Measurements from ENCODE around the gene SKIL.

Gene SKIL

GRCh38 chr3:170346481-170347392 is 10.8 kb upstream of the SKIL start:
- Histone ChIP-seq H3K27ac (ENCODE audit: low read depth in 2 of 2, low read length in 2 of 2) (no peak overlapping the region), H3K4me3 (ENCODE audit: low read length in 2 of 2) (no peak overlapping the region), H3K4me1 (ENCODE audit: control insufficient read depth in 2 of 2, insufficient read depth in 2 of 2, low read length in 2 of 2) (no peaks in the 10 kb centered on the region), H3K36me3 (ENCODE audit: control insufficient read depth in 2 of 2, insufficient read depth in 2 of 2, low read length in 2 of 2) (no peaks in the 10 kb centered on the region), H3K9me3 (ENCODE audit: control insufficient read depth in 2 of 2, low read length in 2 of 2) (no peaks in the 10 kb centered on the region), H3K9ac (ENCODE audit: low read depth in 1 of 2, low read length in 2 of 2) (no peak overlapping the region), H3K27me3 (ENCODE audit: control insufficient read depth in 2 of 2, insufficient read depth in 2 of 2, low read length in 2 of 2) (no peaks in the 10 kb centered on the region)

DNA sequence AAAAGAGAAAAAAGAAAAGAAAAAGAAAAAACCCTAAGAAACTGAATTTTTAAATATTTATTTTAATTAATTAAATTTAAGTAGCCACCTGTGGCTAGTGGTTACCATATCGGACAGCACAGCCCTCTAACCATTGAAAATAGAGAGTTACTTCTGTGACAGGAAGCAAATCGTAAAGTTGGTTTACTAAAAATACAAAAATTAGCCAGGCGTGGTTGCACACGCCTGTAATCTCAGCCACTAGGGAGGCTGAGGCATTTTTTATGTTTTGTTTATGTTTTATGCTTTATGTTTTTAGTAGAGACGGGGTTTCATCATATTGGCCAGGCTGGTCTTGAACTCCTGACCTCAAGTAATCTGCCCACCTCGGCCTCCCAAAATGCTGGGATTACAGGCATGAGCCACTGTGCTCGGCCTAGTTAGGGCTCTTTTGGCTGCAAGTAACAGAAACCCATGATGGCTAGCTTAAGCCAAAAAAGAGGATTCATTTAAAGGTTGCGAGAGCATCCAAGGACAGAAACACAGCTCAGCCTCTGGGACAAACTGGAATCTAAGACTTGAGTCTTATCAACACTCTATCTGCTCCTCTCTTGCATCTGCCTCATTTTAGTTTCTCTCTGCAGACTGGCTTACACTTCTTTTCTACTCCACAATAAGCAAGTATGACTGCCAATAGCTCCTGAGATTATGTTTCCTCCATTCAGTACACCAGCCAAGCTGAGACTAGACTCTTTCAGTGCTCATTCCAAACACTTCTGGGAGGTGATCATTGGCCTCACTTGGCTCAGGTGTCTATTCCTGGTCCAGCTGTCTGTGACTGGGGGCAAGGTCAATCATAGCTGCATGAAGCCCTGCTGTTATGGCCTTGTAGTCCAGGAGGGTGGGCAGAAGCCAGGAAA is 6.8 kb upstream of the SKIL start:
- Histone ChIP-seq H3K4me1 (ENCODE audit: control insufficient read depth in 2 of 2, insufficient read depth in 2 of 2, low read length in 2 of 2) (peaks cover 0 to 4% of the 10 kb centered on the region in 2 donors), H3K9me3 (ENCODE audit: control insufficient read depth in 2 of 2, low read length in 2 of 2) (no peaks in the 10 kb centered on the region), H3K4me3 (ENCODE audit: low read length in 2 of 2) (no peak overlapping the region), H3K27ac (ENCODE audit: low read depth in 2 of 2, low read length in 2 of 2) (no peak overlapping the region), H3K9ac (ENCODE audit: low read depth in 1 of 2, low read length in 2 of 2) (no peak overlapping the region), H3K36me3 (ENCODE audit: control insufficient read depth in 2 of 2, insufficient read depth in 2 of 2, low read length in 2 of 2) (no peaks in the 10 kb centered on the region), H3K27me3 (ENCODE audit: control insufficient read depth in 2 of 2, insufficient read depth in 2 of 2, low read length in 2 of 2) (no peaks in the 10 kb centered on the region)

DNA sequence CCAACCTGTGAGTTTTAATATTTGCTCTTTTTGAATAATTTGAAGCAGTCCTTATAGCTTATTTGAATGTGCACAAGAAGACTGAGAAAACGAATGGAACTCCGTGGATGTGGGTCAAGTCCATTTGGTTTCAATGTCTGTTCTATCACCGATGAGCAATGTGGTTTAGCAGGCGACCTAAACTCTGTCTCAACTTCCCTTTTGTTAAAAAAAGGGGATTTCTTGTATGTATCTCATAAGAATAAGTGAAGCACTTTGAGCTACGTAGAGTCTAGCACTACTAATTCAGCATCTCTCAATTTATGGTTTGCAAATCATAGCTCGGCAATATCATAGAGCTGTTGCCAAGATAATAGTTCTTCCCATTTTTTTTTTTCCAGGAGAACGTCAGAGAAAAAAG is 4.6 kb upstream of the SKIL start:
- Histone ChIP-seq H3K27ac (ENCODE audit: low read depth in 2 of 2, low read length in 2 of 2) (no peak overlapping the region), H3K36me3 (ENCODE audit: control insufficient read depth in 2 of 2, insufficient read depth in 2 of 2, low read length in 2 of 2) (no peaks in the 10 kb centered on the region), H3K9ac (ENCODE audit: low read depth in 1 of 2, low read length in 2 of 2) (no peak overlapping the region), H3K4me1 (ENCODE audit: control insufficient read depth in 2 of 2, insufficient read depth in 2 of 2, low read length in 2 of 2) (peaks cover 2 to 8% of the 10 kb centered on the region in 2 donors), H3K27me3 (ENCODE audit: control insufficient read depth in 2 of 2, insufficient read depth in 2 of 2, low read length in 2 of 2) (no peaks in the 10 kb centered on the region), H3K9me3 (ENCODE audit: control insufficient read depth in 2 of 2, low read length in 2 of 2) (no peaks in the 10 kb centered on the region), H3K4me3 (ENCODE audit: low read length in 2 of 2) (no peak overlapping the region)

DNA sequence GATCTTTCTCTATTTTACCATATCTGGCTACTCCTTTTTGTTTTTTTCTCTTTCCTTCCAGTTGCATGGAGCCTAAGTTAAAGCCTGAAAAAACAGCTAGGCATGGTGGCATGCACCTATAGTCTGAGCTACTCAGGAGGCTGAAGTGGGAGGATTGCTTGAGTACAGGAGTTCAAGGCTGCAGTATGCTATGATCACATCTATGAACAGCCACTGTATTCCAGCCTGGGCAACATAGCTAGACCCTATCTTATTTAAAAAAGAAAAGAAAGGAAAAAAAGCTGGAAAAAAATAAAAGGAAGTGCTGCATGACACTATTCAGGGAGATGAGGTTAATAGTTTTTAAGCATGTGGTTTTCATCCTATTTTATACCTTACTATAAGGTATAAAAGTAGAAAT is 4.0 kb upstream of the SKIL start:
- Histone ChIP-seq H3K4me3 (ENCODE audit: low read length in 2 of 2) (no peak overlapping the region), H3K36me3 (ENCODE audit: control insufficient read depth in 2 of 2, insufficient read depth in 2 of 2, low read length in 2 of 2) (no peaks in the 10 kb centered on the region), H3K27ac (ENCODE audit: low read depth in 2 of 2, low read length in 2 of 2) (no peak overlapping the region), H3K27me3 (ENCODE audit: control insufficient read depth in 2 of 2, insufficient read depth in 2 of 2, low read length in 2 of 2) (no peaks in the 10 kb centered on the region), H3K9me3 (ENCODE audit: control insufficient read depth in 2 of 2, low read length in 2 of 2) (no peaks in the 10 kb centered on the region), H3K4me1 (ENCODE audit: control insufficient read depth in 2 of 2, insufficient read depth in 2 of 2, low read length in 2 of 2) (peaks cover 5 to 11% of the 10 kb centered on the region in 2 donors), H3K9ac (ENCODE audit: low read depth in 1 of 2, low read length in 2 of 2) (no peak overlapping the region)

DNA sequence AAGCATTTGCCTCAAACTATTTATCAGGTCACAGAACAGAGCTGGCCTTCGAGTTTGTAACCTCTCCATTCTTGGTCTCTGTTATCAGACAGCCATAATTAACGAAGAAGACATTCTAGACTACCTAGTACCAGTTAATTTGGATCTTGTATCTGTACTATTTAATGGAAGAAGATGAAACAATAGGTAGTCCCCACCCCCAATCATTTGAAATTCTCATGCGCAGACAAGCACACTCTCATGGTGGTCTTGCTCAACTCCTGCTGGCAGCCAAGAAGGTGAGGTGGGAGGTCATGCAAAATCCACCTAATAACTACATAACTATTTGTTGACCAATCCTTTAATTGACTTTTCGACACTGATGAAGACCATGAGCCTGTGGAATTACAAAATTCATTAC is 2.8 kb upstream of the SKIL start:
- no peak overlapping the region for H3K4me3 ChIP-seq (ENCODE audit: low read length in 2 of 2)
- no peak overlapping the region for H3K9ac ChIP-seq (ENCODE audit: low read depth in 1 of 2, low read length in 2 of 2)
- H3K27ac ChIP-seq (ENCODE audit: low read depth in 2 of 2, low read length in 2 of 2): no peak overlapping the region
- peaks cover 10 to 12% of the 10 kb centered on the region in 2 donors for H3K4me1 ChIP-seq (ENCODE audit: control insufficient read depth in 2 of 2, insufficient read depth in 2 of 2, low read length in 2 of 2)
- no peaks in the 10 kb centered on the region for H3K36me3 ChIP-seq (ENCODE audit: control insufficient read depth in 2 of 2, insufficient read depth in 2 of 2, low read length in 2 of 2)
- H3K27me3 ChIP-seq (ENCODE audit: control insufficient read depth in 2 of 2, insufficient read depth in 2 of 2, low read length in 2 of 2): no peaks in the 10 kb centered on the region
- no peaks in the 10 kb centered on the region for H3K9me3 ChIP-seq (ENCODE audit: control insufficient read depth in 2 of 2, low read length in 2 of 2)

DNA sequence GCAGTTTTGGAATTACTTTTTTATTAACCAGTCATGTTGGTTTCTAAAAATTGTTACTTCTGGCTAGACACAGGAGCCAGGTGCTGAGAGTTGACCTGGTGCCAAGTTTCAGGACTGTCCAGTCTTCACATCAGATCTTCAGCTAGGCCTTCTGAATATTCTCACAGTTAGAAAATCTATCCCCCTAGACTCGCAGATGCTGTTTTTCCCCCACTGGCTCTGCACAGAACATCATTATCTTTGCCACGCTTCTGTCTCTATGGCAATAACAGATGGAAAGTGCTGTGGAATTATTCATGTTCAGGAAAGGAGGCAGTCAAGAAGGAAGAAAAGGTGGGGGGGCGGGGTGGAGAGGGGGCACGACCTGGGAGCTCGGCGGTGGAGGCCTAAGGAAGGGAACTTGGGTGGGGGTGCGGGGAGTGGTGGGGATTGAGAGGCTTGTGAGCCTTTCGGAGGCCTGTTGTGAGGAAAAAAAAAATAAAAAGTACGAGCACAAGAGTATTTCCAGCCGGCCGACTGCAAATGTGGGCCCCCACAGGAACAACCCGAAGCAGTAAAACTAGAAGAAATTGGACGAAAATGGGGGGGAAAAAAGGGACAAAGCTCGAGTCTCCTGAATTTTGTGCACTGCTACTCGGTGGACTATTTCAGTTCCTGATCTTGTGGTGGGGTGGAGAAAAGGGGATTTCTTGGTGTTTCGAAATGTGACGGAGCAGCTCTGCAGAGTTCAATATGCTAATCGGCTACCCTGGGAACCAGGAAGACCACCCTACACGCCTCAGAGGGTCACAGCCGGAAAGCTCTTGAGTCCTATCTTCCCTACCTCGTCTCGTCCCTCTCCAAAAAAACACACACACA is 1.5 kb upstream of the SKIL start:
- peak overlapping the region; percentile 74 to 78 for H3K4me3 ChIP-seq (ENCODE audit: low read length in 2 of 2)
- H3K36me3 ChIP-seq (ENCODE audit: control insufficient read depth in 2 of 2, insufficient read depth in 2 of 2, low read length in 2 of 2): peaks cover 0 to 9% of the 10 kb centered on the region in 2 donors
- no peaks in the 10 kb centered on the region for H3K9me3 ChIP-seq (ENCODE audit: control insufficient read depth in 2 of 2, low read length in 2 of 2)
- peak overlapping the region; percentile 91 to 99 for H3K27ac ChIP-seq (ENCODE audit: low read depth in 2 of 2, low read length in 2 of 2)
- H3K9ac ChIP-seq (ENCODE audit: low read depth in 1 of 2, low read length in 2 of 2): peak overlapping the region; percentile 57 to 64
- H3K4me1 ChIP-seq (ENCODE audit: control insufficient read depth in 2 of 2, insufficient read depth in 2 of 2, low read length in 2 of 2): peaks cover 11 to 20% of the 10 kb centered on the region in 2 donors
- no peaks in the 10 kb centered on the region for H3K27me3 ChIP-seq (ENCODE audit: control insufficient read depth in 2 of 2, insufficient read depth in 2 of 2, low read length in 2 of 2)

DNA sequence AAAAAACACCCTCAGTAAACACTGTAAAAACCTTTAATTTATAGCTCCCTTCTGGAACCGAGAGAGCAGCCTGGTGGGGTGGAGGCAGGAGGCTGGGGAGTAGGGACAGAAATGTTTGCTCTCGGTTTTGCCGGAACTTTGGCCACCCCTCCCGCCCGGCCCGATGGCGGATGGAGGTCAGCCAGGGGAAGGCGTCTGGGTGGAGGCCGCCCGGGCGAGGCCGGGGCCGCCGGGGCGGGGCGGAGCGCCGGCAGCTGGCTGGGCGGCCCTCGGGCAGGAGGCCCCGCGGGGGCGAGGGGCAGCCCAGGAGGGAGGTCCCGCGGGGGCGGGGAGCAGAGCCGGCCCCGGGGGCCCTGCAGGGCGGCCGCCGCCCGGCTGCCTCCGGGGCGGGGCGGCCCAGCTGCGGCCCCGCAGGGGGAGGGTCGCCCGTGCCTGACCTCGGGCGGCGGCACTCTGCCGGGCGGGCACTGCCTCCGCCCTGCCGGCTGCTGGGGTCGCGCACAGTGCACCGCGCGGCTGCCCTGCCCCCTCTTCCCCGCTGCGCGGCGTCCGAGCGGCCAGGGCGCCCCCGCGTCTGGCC is 829 bp upstream of the SKIL start:
- peaks cover 12 to 22% of the 10 kb centered on the region in 2 donors for H3K4me1 ChIP-seq (ENCODE audit: control insufficient read depth in 2 of 2, insufficient read depth in 2 of 2, low read length in 2 of 2)
- peak overlapping the region; percentile 74 to 78 for H3K4me3 ChIP-seq (ENCODE audit: low read length in 2 of 2)
- no peaks in the 10 kb centered on the region for H3K9me3 ChIP-seq (ENCODE audit: control insufficient read depth in 2 of 2, low read length in 2 of 2)
- H3K36me3 ChIP-seq (ENCODE audit: control insufficient read depth in 2 of 2, insufficient read depth in 2 of 2, low read length in 2 of 2): peaks cover 0 to 10% of the 10 kb centered on the region in 2 donors
- no peaks in the 10 kb centered on the region for H3K27me3 ChIP-seq (ENCODE audit: control insufficient read depth in 2 of 2, insufficient read depth in 2 of 2, low read length in 2 of 2)
- H3K27ac ChIP-seq (ENCODE audit: low read depth in 2 of 2, low read length in 2 of 2): peak overlapping the region; percentile 98 to 99
- H3K9ac ChIP-seq (ENCODE audit: low read depth in 1 of 2, low read length in 2 of 2): peak overlapping the region; percentile 57 to 64

DNA sequence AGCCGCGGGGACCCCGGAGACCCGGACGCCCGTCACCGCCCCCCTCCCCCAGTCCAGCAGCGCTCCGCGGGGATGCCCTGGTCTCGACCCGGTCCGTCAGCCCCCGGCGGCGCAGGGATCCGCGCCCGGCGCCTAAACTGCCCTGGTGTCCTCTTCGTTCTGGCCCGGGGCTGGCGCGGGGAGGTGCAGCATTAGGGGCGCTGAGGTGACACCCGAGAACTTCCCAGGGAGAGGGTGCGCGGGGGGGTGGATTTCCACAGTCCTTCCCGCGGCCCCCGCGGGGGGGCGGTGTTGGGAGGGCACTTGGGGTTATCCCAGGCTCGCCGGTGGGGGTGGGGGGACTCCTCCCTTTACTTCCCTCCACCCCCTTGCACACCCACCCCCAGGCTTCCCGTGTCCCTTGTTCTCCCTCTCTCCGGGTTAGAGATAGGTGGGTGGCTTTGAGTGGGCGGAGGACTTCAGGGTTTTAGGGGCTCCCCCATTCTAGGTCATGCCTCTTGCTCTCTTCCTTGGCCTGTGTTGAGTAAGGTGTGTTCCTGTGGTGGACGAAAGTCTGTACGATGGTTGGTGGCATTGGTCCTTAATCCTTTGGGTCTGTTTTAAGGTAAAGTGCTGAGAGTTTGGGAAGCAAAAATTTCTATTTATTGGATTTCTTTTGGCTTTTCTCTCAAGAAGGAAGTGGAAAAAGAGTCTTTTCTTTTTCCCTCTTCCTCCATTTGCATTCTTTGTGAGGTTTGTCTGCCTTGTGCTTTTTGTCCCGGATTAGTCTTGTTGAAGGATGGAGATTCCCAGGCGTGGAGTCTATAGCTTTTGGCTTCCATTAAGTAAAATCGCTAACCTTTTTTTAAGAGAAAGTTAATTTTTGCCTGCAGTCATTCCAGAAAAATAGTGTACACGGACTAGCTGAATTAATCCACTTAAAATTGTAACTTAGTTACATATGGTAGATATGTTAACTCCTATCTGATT is 811 bp downstream of the SKIL start:
- no peaks in the 10 kb centered on the region for H3K9me3 ChIP-seq (ENCODE audit: control insufficient read depth in 2 of 2, low read length in 2 of 2)
- H3K9ac ChIP-seq (ENCODE audit: low read depth in 1 of 2, low read length in 2 of 2): peak overlapping the region; percentile 57 to 91
- peaks cover 12 to 22% of the 10 kb centered on the region in 2 donors for H3K4me1 ChIP-seq (ENCODE audit: control insufficient read depth in 2 of 2, insufficient read depth in 2 of 2, low read length in 2 of 2)

More for the DNA sequence above, 811 bp downstream of the SKIL start:
- Histone ChIP-seq H3K27ac (ENCODE audit: low read depth in 2 of 2, low read length in 2 of 2) (peak overlapping the region; percentile 98 to 99), H3K36me3 (ENCODE audit: control insufficient read depth in 2 of 2, insufficient read depth in 2 of 2, low read length in 2 of 2) (peaks cover 0 to 10% of the 10 kb centered on the region in 2 donors), H3K27me3 (ENCODE audit: control insufficient read depth in 2 of 2, insufficient read depth in 2 of 2, low read length in 2 of 2) (no peaks in the 10 kb centered on the region), H3K4me3 (ENCODE audit: low read length in 2 of 2) (peak overlapping the region; percentile 79 to 81)

Measured in mucosa of rectum (tissue), 2 donors.